Measurements from ENCODE around the gene ZNRF3. TPM values are rescaled to one million over a fixed set of nuclear protein-coding genes. Genes with fewer than 3 reads are reported as not detected.

The ZNRF3 gene
- polyA plus RNA-seq, 3 donors, result 0.13 TPM; not detected in 2

- H3K27me3 Mint-ChIP-seq (ENCODE audit: low read depth in 3 of 3), result peaks cover 32 to 55% (median 40%) of the 10 kb centered on the region in 3 donors
- H3K36me3 Mint-ChIP-seq, result no peaks in the 10 kb centered on the region
- H3K4me1 Mint-ChIP-seq, result peaks cover 16% of the 10 kb centered on the region
- no peak for DNase-seq
- Histone ChIP-seq H3K9ac (ENCODE audit: insufficient read depth, low read length, poor library complexity, severe bottlenecking) (no peak overlapping the region), H3K36me3 (replicated peaks in 1 of 2; ENCODE audit: control insufficient read depth in 1 of 2, insufficient read depth in 2 of 2, low read length in 2 of 2) (no peaks in the 10 kb centered on the region), H3K27me3 (ENCODE audit: control insufficient read depth in 2 of 2, insufficient read depth in 2 of 2, low read length in 2 of 2) (peaks cover 13 to 29% of the 10 kb centered on the region in 2 donors), H4K20me1 (ENCODE audit: insufficient read depth, low read length) (no peaks in the 10 kb centered on the region), H3K4me2 (replicated peaks; ENCODE audit: extremely low read depth, low read length, poor library complexity, severe bottlenecking) (no peak overlapping the region), H2AFZ (ENCODE audit: insufficient read depth, low read depth, low read length, poor library complexity, severe bottlenecking) (no peak overlapping the region), H3K4me1 (ENCODE audit: control insufficient read depth in 1 of 2, insufficient read depth in 2 of 2, low read length in 2 of 2) (peaks cover 9 to 13% of the 10 kb centered on the region in 2 donors), H3K27ac (ENCODE audit: low read depth in 1 of 2, low read length in 2 of 2) (no peak overlapping the region), H3K79me2 (ENCODE audit: insufficient read depth, low read length) (no peaks in the 10 kb centered on the region), H3K9me3 (replicated peaks in 1 of 2; ENCODE audit: control insufficient read depth in 1 of 2, insufficient read depth in 1 of 2, low read length in 2 of 2) (no peaks in the 10 kb centered on the region), H3K4me3 (replicated peaks in 1 of 3; ENCODE audit: low read depth in 2 of 3, low read length in 3 of 3) (no peak overlapping the region)
- peaks cover 0 to 5% (median 0%) of the 10 kb centered on the region in 7 donors for H3K9me3 Mint-ChIP-seq
- WGBS (ENCODE audit: insufficient coverage), result 50% methylated on average over 1 of the region's 1 CpG
- H3K4me3 Mint-ChIP-seq, result no peak overlapping the region
- H3K27ac Mint-ChIP-seq, result no peak overlapping the region
- intact Hi-C loops (cut with micrococcal nuclease), result no loop called here
- no peak for TF ChIP-seq CTCF (IDR thresholded peaks at IDR 0.05)
These were observed 73.1 kb downstream of the ZNRF3 start for GRCh38 chr22:28956506-28956905.

GRCh38 chr22:28958611-28959010 lies 75.2 kb downstream of the ZNRF3 start:
- peaks cover 0 to 5% (median 0%) of the 10 kb centered on the region in 7 donors for H3K9me3 Mint-ChIP-seq
- Histone ChIP-seq H4K20me1 (ENCODE audit: insufficient read depth, low read length) (no peaks in the 10 kb centered on the region), H2AFZ (ENCODE audit: insufficient read depth, low read depth, low read length, poor library complexity, severe bottlenecking) (no peak overlapping the region), H3K27me3 (ENCODE audit: control insufficient read depth in 2 of 2, insufficient read depth in 2 of 2, low read length in 2 of 2) (peaks cover 18 to 34% of the 10 kb centered on the region in 2 donors), H3K36me3 (replicated peaks in 1 of 2; ENCODE audit: control insufficient read depth in 1 of 2, insufficient read depth in 2 of 2, low read length in 2 of 2) (no peaks in the 10 kb centered on the region), H3K4me1 (ENCODE audit: control insufficient read depth in 1 of 2, insufficient read depth in 2 of 2, low read length in 2 of 2) (peaks cover 9 to 13% of the 10 kb centered on the region in 2 donors), H3K79me2 (ENCODE audit: insufficient read depth, low read length) (no peaks in the 10 kb centered on the region), H3K9me3 (replicated peaks in 1 of 2; ENCODE audit: control insufficient read depth in 1 of 2, insufficient read depth in 1 of 2, low read length in 2 of 2) (no peaks in the 10 kb centered on the region), H3K4me3 (replicated peaks in 1 of 3; ENCODE audit: low read depth in 2 of 3, low read length in 3 of 3) (no peak overlapping the region), H3K9ac (ENCODE audit: insufficient read depth, low read length, poor library complexity, severe bottlenecking) (no peak overlapping the region), H3K4me2 (replicated peaks; ENCODE audit: extremely low read depth, low read length, poor library complexity, severe bottlenecking) (no peak overlapping the region), H3K27ac (ENCODE audit: low read depth in 1 of 2, low read length in 2 of 2) (no peak overlapping the region)
- peaks cover 29 to 49% (median 37%) of the 10 kb centered on the region in 3 donors for H3K27me3 Mint-ChIP-seq (ENCODE audit: low read depth in 3 of 3)
- no peaks in the 10 kb centered on the region for H3K36me3 Mint-ChIP-seq
- intact Hi-C loops (cut with micrococcal nuclease), result no loop called here
- H3K4me3 Mint-ChIP-seq, result no peak overlapping the region
- 86% methylated on average over 2 of the region's 5 CpGs for WGBS (ENCODE audit: insufficient coverage)
- no peak overlapping the region for H3K27ac Mint-ChIP-seq
- TF ChIP-seq CTCF (IDR thresholded peaks at IDR 0.05), result no peak
- H3K4me1 Mint-ChIP-seq, result peaks cover 16% of the 10 kb centered on the region
- DNase-seq, result no peak
